Measurements from ENCODE around the gene MRPL23.

MRPL23 gene

GRCh38 chr11:1948389-1948788 lies 1.3 kb downstream of the MRPL23 start:
- DNase-seq (ENCODE audit: low read depth in 2 of 2), result no peak
- H3K4me3 ChIP-seq (replicated peaks in 1 of 2; ENCODE audit: low read depth in 2 of 2, low read length in 2 of 2), result no peak overlapping the region
- no peak for TF ChIP-seq CTCF (IDR thresholded peaks at IDR 0.05; ENCODE audit: low read depth, low read length)

- no peak for DNase-seq (ENCODE audit: low read depth in 2 of 2)
- no peak overlapping the region for H3K4me3 ChIP-seq (replicated peaks in 1 of 2; ENCODE audit: low read depth in 2 of 2, low read length in 2 of 2)
- TF ChIP-seq CTCF (IDR thresholded peaks at IDR 0.05; ENCODE audit: low read depth, low read length), result no peak
These were observed 2.2 kb downstream of the MRPL23 start for GRCh38 chr11:1949302-1949701.

GRCh38 chr11:1949922-1950321 lies 2.8 kb downstream of the MRPL23 start:
- no peak for DNase-seq (ENCODE audit: low read depth in 2 of 2)
- no peak for TF ChIP-seq CTCF (IDR thresholded peaks at IDR 0.05; ENCODE audit: low read depth, low read length)
- H3K4me3 ChIP-seq (replicated peaks in 1 of 2; ENCODE audit: low read depth in 2 of 2, low read length in 2 of 2), result no peak overlapping the region

- no peak for TF ChIP-seq CTCF (IDR thresholded peaks at IDR 0.05; ENCODE audit: low read depth, low read length)
- no peak for DNase-seq (ENCODE audit: low read depth in 2 of 2)
- no peak overlapping the region for H3K4me3 ChIP-seq (replicated peaks in 1 of 2; ENCODE audit: low read depth in 2 of 2, low read length in 2 of 2)
These were observed 5.8 kb downstream of the MRPL23 start for GRCh38 chr11:1952806-1953482.

- DNase-seq (ENCODE audit: low read depth in 2 of 2), result peak in 1 of 2 donors; percentile 41
- no peak for TF ChIP-seq CTCF (IDR thresholded peaks at IDR 0.05; ENCODE audit: low read depth, low read length)
- H3K4me3 ChIP-seq (replicated peaks in 1 of 2; ENCODE audit: low read depth in 2 of 2, low read length in 2 of 2), result no peak overlapping the region
These were observed 6.5 kb downstream of the MRPL23 start for GRCh38 chr11:1953489-1954266.

GRCh38 chr11:1958367-1958766 lies 11.2 kb downstream of the MRPL23 start:
- no peak overlapping the region for H3K4me3 ChIP-seq (replicated peaks in 1 of 2; ENCODE audit: low read depth in 2 of 2, low read length in 2 of 2)
- no peak for DNase-seq (ENCODE audit: low read depth in 2 of 2)
- no peak for TF ChIP-seq CTCF (IDR thresholded peaks at IDR 0.05; ENCODE audit: low read depth, low read length)
